Heart left ventricle (tissue), 16 donors: Measurements from ENCODE around the gene PIAS2. TPM values are rescaled to one million over a fixed set of nuclear protein-coding genes. Genes with fewer than 3 reads are reported as not detected.

Experiments
- ATAC-seq, 4 donors: fragments of 200-7000 bp; cut with Tn5 transposase; one replicate each; pipeline ENCODE4 v1.9.1; 2020 to 2022; ENCODE audit warnings: moderate library complexity in 4 of 4, mild to moderate bottlenecking in 3 of 4, moderate number of reproducible peaks in 1 of 4
- DNase-seq, 5 donors: peaks; one replicate each; pipeline ENCODE4 v3.0.0-alpha.2; 2020
- H3K27ac ChIP-seq, 12 donors: fragments of 200-600 bp; sonication (generic) in 4 of 12; one replicate each; pipeline versions ENCODE4 v1.5.0 to v1.8.0; 2016 to 2022; ENCODE audit warnings: mild to moderate bottlenecking in 2 of 12
- H3K27me3 ChIP-seq, 9 donors: fragments of 200-600 bp; sonication (generic) in 2 of 9; one replicate each; pipeline versions ENCODE4 v1.5.1 to v1.8.0; 2016 to 2022; ENCODE audit warnings: mild to moderate bottlenecking in 3 of 9
- H3K36me3 ChIP-seq, 9 donors: fragments of 200-600 bp; sonication (generic) in 2 of 9; one replicate each; pipeline versions ENCODE4 v1.5.0 to v1.8.0; 2018 to 2022; ENCODE audit warnings: mild to moderate bottlenecking in 2 of 9
- H3K4me1 ChIP-seq, 12 donors: fragments of 200-600 bp; sonication (generic) in 4 of 12; one replicate each; pipeline versions ENCODE4 v1.5.0 to v1.8.0; 2016 to 2022; ENCODE audit warnings: mild to moderate bottlenecking in 3 of 12
- H3K4me3 ChIP-seq, 12 donors: fragments of 200-600 bp; sonication (generic) in 4 of 12; one replicate each; pipeline versions ENCODE4 v1.5.0 to v1.8.0; 2017 to 2022; ENCODE audit warnings: mild to moderate bottlenecking in 9 of 12, moderate library complexity in 4 of 12
- H3K9me3 ChIP-seq, 12 donors: fragments of 200-600 bp; sonication (generic) in 4 of 12; one replicate each; pipeline versions ENCODE4 v1.5.0 to v1.8.0; 2016 to 2022; ENCODE audit warnings: mild to moderate bottlenecking in 1 of 12
- POLR2A ChIP-seq, 2 donors: fragments of 450-650 bp; IDR thresholded peaks; one replicate each; pipeline ENCODE4 v1.6.1; 2017; ENCODE audit warnings: antibody characterized with exemption in 2 of 2, mild to moderate bottlenecking in 2 of 2, moderate library complexity in 2 of 2
- WGBS, 4 donors: extraction: QIAGEN DNeasy Blood & Tissue Kit in 2 of 4; methylation state at CpG; one replicate each; pipeline versions ENCODE4 v1.1.5 to v1.1.7; 2013 to 2018; 5-methylcytosine and 5-hydroxymethylcytosine counted together
- intact Hi-C, 10 donors: fragments of 100-400 bp; cut with DNase I; formaldehyde crosslinking; loops; one replicate each; pipeline versions ENCODE4 v1.11.1 to v1.14.2; 2022
- polyA plus RNA-seq, 2 donors: library from polyadenylated mRNA; stranded (reverse); fragments of 200-250 nt; gene quantifications; one replicate each; pipeline ENCODE4 v1.2.3, GENCODE V29; 2013
- total RNA-seq, 9 donors: library from RNA; depleted of rRNA in 2 of 9; stranded (reverse); fragments of >200 nt in 2 of 9; fragmentation: NEBNext Ultra II Directional in 3 of 9; extraction: Animal tissue kit (Norgen Biotek cat#: 25700) in 3 of 9; gene quantifications; one replicate each; pipeline versions ENCODE4 v1.1.0 to v1.2.4, GENCODE V29; 2016 to 2023
- TF ChIP-seq, protein P1 (sequence below), 12 donors: fragments of 200-600 bp; sonication (generic) in 4 of 12; IDR thresholded peaks; one replicate each; pipeline versions ENCODE4 v1.5.0 to v1.8.0; 2018 to 2022; ENCODE audit warnings: antibody characterized with exemption in 12 of 12, mild to moderate bottlenecking in 5 of 12
- donor health status: ischemic (EF 13 %, LVEDD 7.1; RV severe dilation, severe dysfunction).
- donor health status: healthy with polysubstance abuse.
- donor health status: DM: no; HTN: yes; CAD: no.
- donor health status: DM: no; HTN: no; CAD: no.
- donor health status: ischemic (EF 25% LVEDD 6.9; RV normal size, moderate dysfunction).
- donor health status: ischemic (EF 25% LVEDD 5.7; RV mildly dilated, moderate dysfunction).
- donor health status: healthy.
- donor health status: DM: yes; HTN: yes; CAD: no.
- donor health status: ischemic (EF 35%, LVEDD 5.7; RV mildly dilated, moderate dysfunction).
- donor health status: nonischemic (EF 11% LVEDD 7.7; RV severe dilation, severe dysfunction).
- donor health status: DM: yes; HTN: yes; CAD: no.
- donor health status: PGD.
- donor health status: ischemic (EF 29% LVEDD 5.4; RV normal size, mild dysfunction).
- donor health status: nonischemic (EF 23%, LVEDD 6.1; RV moderate dilation, normal function).

PIAS2 gene
- total and polyA plus RNA-seq, 11 donors = 5.4 to 40.7 (median 30.9) TPM

GRCh38 chr18:46770708-46771107, 146.6 kb downstream of the PIAS2 start:
- no peaks in the 10 kb centered on the region for H3K27me3 ChIP-seq
- H3K36me3 ChIP-seq = no peaks in the 10 kb centered on the region
- intact Hi-C loops = loop anchor here in 1 of 10 donors (10.0 kb wide), 1 partner anchor 704 kb away; no protein-coding TSS in a partner anchor
- DNase-seq (no peak), ATAC-seq (no peak)
- H3K27ac ChIP-seq = no peak overlapping the region
- no peaks in the 10 kb centered on the region for H3K9me3 ChIP-seq
- peaks cover 0 to 19% (median 9%) of the 10 kb centered on the region in 12 donors for H3K4me1 ChIP-seq
- no peak for TF ChIP-seq POLR2A (IDR thresholded peaks at IDR 0.05)
- TF ChIP-seq, protein P1, sequence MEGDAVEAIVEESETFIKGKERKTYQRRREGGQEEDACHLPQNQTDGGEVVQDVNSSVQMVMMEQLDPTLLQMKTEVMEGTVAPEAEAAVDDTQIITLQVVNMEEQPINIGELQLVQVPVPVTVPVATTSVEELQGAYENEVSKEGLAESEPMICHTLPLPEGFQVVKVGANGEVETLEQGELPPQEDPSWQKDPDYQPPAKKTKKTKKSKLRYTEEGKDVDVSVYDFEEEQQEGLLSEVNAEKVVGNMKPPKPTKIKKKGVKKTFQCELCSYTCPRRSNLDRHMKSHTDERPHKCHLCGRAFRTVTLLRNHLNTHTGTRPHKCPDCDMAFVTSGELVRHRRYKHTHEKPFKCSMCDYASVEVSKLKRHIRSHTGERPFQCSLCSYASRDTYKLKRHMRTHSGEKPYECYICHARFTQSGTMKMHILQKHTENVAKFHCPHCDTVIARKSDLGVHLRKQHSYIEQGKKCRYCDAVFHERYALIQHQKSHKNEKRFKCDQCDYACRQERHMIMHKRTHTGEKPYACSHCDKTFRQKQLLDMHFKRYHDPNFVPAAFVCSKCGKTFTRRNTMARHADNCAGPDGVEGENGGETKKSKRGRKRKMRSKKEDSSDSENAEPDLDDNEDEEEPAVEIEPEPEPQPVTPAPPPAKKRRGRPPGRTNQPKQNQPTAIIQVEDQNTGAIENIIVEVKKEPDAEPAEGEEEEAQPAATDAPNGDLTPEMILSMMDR (IDR thresholded peaks at IDR 0.05) = no peak
- WGBS, 4 donors = 74 to 85% (median 76%) methylated on average over 2 of the region's 2 CpGs
- H3K4me3 ChIP-seq = no peak overlapping the region

DNA sequence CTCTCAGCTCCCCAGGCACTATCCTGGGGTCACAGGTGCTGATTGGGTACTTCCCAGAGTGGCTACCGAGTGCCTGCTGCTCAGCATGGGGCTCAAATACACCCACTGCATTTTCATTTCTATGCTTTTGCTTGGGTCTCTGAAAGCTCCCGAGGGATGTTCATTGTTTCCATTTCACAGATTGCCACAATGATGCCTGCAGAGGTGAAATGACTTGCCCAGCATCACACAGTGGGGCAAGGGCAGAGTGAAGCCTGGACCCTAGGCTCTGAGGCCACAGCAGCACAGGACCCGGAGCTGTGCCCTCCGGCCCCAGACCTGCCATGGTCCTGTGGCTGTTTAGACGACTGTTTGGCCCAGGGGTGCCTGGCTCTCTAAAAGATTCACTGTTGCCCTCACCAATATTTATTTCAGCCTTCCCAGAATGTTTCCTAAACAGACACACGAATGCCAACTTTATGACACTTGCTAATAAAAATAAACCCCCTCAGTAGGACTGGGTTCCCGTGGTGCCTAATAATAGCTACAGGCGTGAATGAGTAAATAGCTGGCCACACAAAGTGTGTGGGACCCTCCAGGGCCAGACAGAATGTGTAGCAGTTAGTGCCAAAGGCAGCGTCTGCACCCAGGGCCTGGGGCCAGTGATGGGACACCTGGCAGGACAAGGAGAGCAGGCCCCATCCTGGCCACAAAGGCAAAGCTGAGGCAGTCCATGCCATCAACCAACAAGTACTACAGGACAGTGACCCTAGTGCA, 149.0 kb downstream of the PIAS2 start:
- Histone ChIP-seq H3K9me3 (no peaks in the 10 kb centered on the region), H3K36me3 (no peaks in the 10 kb centered on the region), H3K4me1 (peaks cover 0 to 25% (median 9%) of the 10 kb centered on the region in 12 donors), H3K27me3 (no peaks in the 10 kb centered on the region), H3K27ac (peak overlapping the region in 11 of 12 donors; percentile 39 to 91 (median 82)), H3K4me3 (no peak overlapping the region)
- peak; percentile 66 to 85 (median 72) for DNase-seq
- intact Hi-C loops = no loop called here
- TF ChIP-seq, protein P1 (IDR thresholded peaks at IDR 0.05) = no peak
- no peak for TF ChIP-seq POLR2A (IDR thresholded peaks at IDR 0.05)
- ATAC-seq = peak; percentile 94 to 97 (median 97)
- 45 to 57% (median 51%) methylated on average over 9 of the region's 9 CpGs for WGBS, 4 donors

GRCh38 chr18:46767217-46767616, 150.1 kb downstream of the PIAS2 start:
- Histone ChIP-seq H3K36me3 (no peaks in the 10 kb centered on the region), H3K27ac (peak overlapping the region in 2 of 12 donors; percentile 82 to 86), H3K4me1 (peaks cover 0 to 25% (median 9%) of the 10 kb centered on the region in 12 donors), H3K27me3 (no peaks in the 10 kb centered on the region), H3K4me3 (no peak overlapping the region), H3K9me3 (no peaks in the 10 kb centered on the region)
- intact Hi-C loops = no loop called here
- DNase-seq = no peak
- ATAC-seq = no peak
- TF ChIP-seq, protein P1 (IDR thresholded peaks at IDR 0.05) = no peak
- no peak for TF ChIP-seq POLR2A (IDR thresholded peaks at IDR 0.05)

DNA sequence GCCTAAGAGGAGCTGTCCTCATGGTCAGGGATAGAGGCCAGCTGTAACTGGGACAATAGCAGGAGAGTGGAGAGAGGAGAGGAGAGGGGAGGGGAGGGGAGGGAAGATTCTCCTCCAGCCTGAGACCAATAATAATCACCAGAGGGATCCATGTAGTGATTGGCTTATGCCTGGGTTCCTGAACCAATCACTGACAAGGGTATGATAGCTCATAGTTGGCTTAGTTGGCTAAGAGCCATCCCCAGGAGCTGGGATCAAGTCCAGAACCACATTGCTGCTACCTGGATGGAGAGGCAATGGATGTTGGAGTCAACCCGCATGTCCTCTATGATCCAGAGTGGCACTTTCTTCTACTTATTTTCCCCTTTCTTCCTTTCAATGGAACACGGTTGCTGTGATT, 152.7 kb downstream of the PIAS2 start:
- DNase-seq = no peak
- Histone ChIP-seq H3K36me3 (no peaks in the 10 kb centered on the region), H3K27me3 (peaks cover 0 to 15% (median 0%) of the 10 kb centered on the region in 9 donors), H3K9me3 (no peaks in the 10 kb centered on the region), H3K27ac (no peak overlapping the region), H3K4me1 (peaks cover 0 to 41% (median 7%) of the 10 kb centered on the region in 12 donors), H3K4me3 (no peak overlapping the region)
- TF ChIP-seq, protein P1 (IDR thresholded peaks at IDR 0.05) = no peak
- TF ChIP-seq POLR2A (IDR thresholded peaks at IDR 0.05) = no peak
- intact Hi-C loops = no loop called here
- ATAC-seq = no peak
- 82 to 93% (median 89%) methylated on average over 2 of the region's 2 CpGs for WGBS, 4 donors
